Peyer's patch (tissue), 4 donors: ENCODE data around the gene NPB. TPM values are rescaled to one million over a fixed set of nuclear protein-coding genes. Genes with fewer than 3 reads are reported as not detected.

Experiments used
- DNase-seq, 3 donors: peaks; one replicate each; pipeline ENCODE4 v3.0.0-alpha.2; 2017 to 2019
- H3K27ac ChIP-seq, 4 donors: fragments of 200-600 bp; sonication (generic); one replicate each; pipeline ENCODE4 v1.5.1; 2016 to 2019
- H3K27me3 ChIP-seq, 2 donors: fragments of 200-600 bp; sonication (generic); one replicate each; pipeline ENCODE4 v1.5.1; 2019
- H3K36me3 ChIP-seq, 3 donors: fragments of 200-600 bp; sonication (generic); one replicate each; pipeline ENCODE4 v1.5.1; 2016 to 2019
- H3K4me1 ChIP-seq, 4 donors: fragments of 200-600 bp; sonication (generic); one replicate each; pipeline ENCODE4 v1.5.1; 2016 to 2019
- H3K4me3 ChIP-seq, 4 donors: fragments of 200-600 bp; sonication (generic); 1 replicate in 3 of 4; 2 replicates in 1 of 4; pipeline ENCODE4 v1.5.1; 2016 to 2019; ENCODE audit warnings: mild to moderate bottlenecking in 1 of 4
- H3K9me3 ChIP-seq, 4 donors: fragments of 200-600 bp; sonication (generic); one replicate each; pipeline ENCODE4 v1.5.1; 2016 to 2019; ENCODE audit warnings: mild to moderate bottlenecking in 1 of 4
- POLR2A ChIP-seq, 2 donors: fragments of 450-650 bp; IDR thresholded peaks; one replicate each; pipeline ENCODE4 v1.5.1; 2017; ENCODE audit warnings: antibody characterized with exemption in 2 of 2, mild to moderate bottlenecking in 2 of 2, moderate library complexity in 2 of 2
- total RNA-seq, 4 donors: library from RNA; depleted of rRNA; stranded (reverse); fragments of >200 nt; gene quantifications; one replicate each; pipeline ENCODE4 v1.1.0, GENCODE V29; 2016
- TF ChIP-seq, protein P1 (sequence below), 6 experiments: fragments of 450-650 bp in 4 of 6; fragments of 200-600 bp in 2 of 6; sonication (generic) in 1 of 6; IDR thresholded peaks; one replicate each; pipeline ENCODE4 v1.5.1; 2017 to 2019; ENCODE audit warnings: antibody characterized with exemption in 6 of 6, mild to moderate bottlenecking in 3 of 6, moderate library complexity in 1 of 6

The NPB gene
- total RNA-seq, 4 donors from 2014 or later, result 0.76 to 1.6 TPM; not detected in 2

DNA sequence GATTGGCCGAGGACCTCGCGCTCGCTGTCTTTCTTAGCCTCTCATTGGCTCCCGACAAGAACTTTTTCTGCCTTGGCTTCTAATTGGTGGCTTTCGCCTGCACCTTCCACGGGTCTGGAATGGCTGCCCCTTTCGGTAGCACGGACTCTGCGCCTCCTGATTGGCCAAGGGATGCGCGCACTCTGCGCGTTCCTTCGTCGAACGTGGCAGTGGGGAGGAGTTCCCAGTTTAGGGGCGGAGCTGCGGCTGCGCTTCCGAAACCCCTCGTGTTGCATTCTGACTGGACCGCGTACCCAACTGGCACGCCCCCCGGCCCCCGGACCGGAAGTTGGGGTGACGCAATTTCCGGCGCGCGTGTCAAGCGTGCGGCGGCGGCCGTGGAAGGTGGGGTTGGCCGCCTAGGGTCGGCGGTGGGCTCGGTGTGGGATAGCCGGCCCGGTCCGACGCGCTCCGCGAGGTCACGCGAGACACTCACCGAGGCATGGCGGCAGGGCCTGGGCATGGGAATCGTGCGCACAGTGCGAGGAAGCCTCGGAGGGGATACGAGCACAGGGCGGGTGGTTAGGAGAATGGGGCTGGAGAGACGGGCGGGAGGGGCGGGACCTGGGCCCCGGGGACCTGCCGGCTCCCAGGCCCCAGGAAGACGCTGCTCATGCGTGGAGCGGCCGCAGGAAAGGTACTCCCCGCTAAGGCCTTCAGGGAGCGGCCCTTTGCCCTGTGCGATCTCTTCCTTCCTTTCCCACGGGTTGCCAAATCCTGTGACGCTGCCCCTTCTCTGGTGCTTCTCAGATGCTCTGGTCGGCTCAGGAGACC lies 41.1 kb upstream of the NPB start:
- Histone ChIP-seq H3K27me3 (no peaks in the 10 kb centered on the region), H3K27ac (peak overlapping the region; percentile 95 to 99 (median 98)), H3K9me3 (no peaks in the 10 kb centered on the region), H3K4me3 (peak overlapping the region; percentile 62 to 100 (median 79)), H3K36me3 (peaks cover 0 to 25% (median 0%) of the 10 kb centered on the region in 3 donors), H3K4me1 (peaks cover 0 to 77% (median 19%) of the 10 kb centered on the region in 4 donors)
- DNase-seq, result peak; percentile 98 to 99 (median 99)
- TF ChIP-seq, protein P1, sequence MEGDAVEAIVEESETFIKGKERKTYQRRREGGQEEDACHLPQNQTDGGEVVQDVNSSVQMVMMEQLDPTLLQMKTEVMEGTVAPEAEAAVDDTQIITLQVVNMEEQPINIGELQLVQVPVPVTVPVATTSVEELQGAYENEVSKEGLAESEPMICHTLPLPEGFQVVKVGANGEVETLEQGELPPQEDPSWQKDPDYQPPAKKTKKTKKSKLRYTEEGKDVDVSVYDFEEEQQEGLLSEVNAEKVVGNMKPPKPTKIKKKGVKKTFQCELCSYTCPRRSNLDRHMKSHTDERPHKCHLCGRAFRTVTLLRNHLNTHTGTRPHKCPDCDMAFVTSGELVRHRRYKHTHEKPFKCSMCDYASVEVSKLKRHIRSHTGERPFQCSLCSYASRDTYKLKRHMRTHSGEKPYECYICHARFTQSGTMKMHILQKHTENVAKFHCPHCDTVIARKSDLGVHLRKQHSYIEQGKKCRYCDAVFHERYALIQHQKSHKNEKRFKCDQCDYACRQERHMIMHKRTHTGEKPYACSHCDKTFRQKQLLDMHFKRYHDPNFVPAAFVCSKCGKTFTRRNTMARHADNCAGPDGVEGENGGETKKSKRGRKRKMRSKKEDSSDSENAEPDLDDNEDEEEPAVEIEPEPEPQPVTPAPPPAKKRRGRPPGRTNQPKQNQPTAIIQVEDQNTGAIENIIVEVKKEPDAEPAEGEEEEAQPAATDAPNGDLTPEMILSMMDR (IDR thresholded peaks at IDR 0.05), result peak in 4 of 6 experiments; percentile 6 to 49 (median 32)
- peak; percentile 92 to 99 for TF ChIP-seq POLR2A (IDR thresholded peaks at IDR 0.05)

DNA sequence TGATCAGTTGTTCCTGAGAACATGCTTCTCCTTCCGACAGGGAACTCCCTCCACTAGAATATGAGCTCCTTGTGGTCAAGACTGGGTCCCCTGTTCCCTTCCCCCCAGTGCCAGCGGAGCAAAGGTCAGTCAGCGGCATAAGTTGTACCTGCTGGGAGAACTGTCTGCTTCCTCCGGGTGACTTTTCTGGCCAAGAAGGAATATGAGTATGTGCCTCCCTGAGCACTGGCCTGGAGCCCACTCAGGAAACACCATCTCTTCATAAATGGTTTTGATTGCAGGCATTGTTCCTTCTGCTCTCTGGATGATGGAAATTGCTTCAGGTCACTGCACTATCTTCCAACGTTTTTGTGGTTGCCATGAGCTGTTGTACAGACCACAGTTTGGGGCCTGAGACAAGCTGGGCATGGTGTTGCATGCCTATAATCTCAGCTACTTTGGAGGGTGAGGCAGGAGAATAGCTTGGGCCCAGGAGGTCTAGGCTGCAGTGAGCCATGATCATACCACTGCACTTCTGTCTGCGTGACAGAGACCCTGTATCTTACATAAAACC lies 38.8 kb upstream of the NPB start:
- H3K36me3 ChIP-seq, result peaks cover 0 to 16% (median 0%) of the 10 kb centered on the region in 3 donors
- H3K9me3 ChIP-seq, result no peaks in the 10 kb centered on the region
- H3K4me3 ChIP-seq, result no peak overlapping the region
- no peak for TF ChIP-seq POLR2A (IDR thresholded peaks at IDR 0.05)
- TF ChIP-seq, protein P1 (IDR thresholded peaks at IDR 0.05), result no peak
- peak overlapping the region in 3 of 4 donors; percentile 58 to 100 (median 99) for H3K27ac ChIP-seq
- peaks cover 5 to 77% (median 24%) of the 10 kb centered on the region in 4 donors for H3K4me1 ChIP-seq
- peak in 1 of 3 donors; percentile 65 for DNase-seq
- H3K27me3 ChIP-seq, result no peaks in the 10 kb centered on the region

DNA sequence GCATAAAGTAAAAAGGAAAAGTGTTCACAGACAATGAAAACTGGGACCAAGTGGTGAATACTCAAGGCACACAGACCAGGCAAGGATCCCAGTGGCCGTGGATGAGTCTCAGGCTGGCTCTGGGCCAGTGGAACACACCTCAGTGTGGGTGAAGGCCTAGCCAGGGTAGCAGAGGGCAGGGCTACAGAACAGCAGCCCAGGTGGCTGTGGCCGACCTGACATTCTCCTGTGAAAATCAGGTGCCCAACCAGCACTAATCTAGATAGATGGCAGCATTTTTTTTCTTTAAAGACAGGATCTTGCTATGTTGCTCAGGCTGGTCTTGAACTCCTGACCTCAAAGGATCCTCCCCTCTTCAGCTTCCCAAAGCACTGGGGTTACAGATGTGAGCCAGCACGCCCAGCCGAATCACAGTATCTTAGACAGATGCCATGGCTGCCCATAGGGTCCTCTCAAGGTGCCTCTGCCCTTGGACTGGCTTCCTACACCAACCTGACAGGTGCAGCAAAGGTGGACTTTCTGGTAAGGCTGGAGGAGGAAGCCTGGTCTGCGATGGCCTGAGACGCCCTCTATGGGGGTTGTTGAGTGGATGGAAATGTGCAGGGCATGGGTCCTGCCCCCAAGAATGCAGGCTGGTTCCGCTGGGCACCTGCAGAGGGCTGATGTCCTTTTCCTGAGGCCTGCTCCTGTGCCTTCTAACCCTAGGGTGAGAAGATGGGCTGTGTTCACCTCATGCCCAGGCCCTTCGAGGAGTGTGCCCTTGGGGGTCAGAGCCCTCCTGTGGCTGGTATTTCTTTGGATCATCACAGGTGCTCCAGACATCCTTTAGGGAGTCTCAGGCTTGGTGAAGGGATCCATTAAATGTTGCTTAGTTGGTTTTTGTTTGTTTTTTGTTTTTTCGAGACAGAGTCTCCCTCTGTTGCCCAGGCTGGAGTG lies 37.9 kb upstream of the NPB start:
- Histone ChIP-seq H3K9me3 (no peaks in the 10 kb centered on the region), H3K4me1 (peaks cover 7 to 77% (median 17%) of the 10 kb centered on the region in 4 donors), H3K27me3 (no peaks in the 10 kb centered on the region), H3K4me3 (no peak overlapping the region), H3K36me3 (peaks cover 0 to 16% (median 0%) of the 10 kb centered on the region in 3 donors), H3K27ac (peak overlapping the region in 3 of 4 donors; percentile 58 to 100 (median 99))
- peak in 1 of 3 donors; percentile 68 for DNase-seq
- TF ChIP-seq, protein P1 (IDR thresholded peaks at IDR 0.05), result peak in 1 of 6 experiments; percentile 6
- peak in 1 of 2 donors; percentile 39 for TF ChIP-seq POLR2A (IDR thresholded peaks at IDR 0.05)

DNA sequence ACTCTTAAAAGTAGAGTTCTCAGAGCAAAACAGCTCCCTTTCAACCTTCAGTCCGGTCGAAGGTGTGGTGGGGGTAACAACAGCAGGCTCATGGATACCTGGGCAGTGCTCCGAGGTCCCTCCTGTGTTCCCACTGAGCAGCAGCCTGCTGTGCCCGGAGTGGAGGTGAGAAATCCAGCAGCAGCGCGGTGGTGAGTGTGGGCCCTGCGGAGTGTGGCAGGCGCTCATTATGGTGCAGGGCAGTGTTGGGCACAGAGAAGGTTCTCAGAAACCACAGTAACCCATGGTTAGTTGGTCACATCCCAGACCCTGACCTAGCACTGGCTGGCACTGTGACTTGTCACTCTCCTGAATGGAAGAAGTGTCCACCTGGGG lies 36.7 kb upstream of the NPB start:
- Histone ChIP-seq H3K9me3 (no peaks in the 10 kb centered on the region), H3K27me3 (no peaks in the 10 kb centered on the region), H3K4me3 (no peak overlapping the region), H3K4me1 (peaks cover 12 to 86% (median 23%) of the 10 kb centered on the region in 4 donors), H3K36me3 (peaks cover 0 to 20% (median 0%) of the 10 kb centered on the region in 3 donors), H3K27ac (peak overlapping the region in 3 of 4 donors; percentile 58 to 100 (median 99))
- TF ChIP-seq, protein P1 (IDR thresholded peaks at IDR 0.05), result no peak
- TF ChIP-seq POLR2A (IDR thresholded peaks at IDR 0.05), result no peak
- no peak for DNase-seq
